Hepatocyte (in vitro differentiated cells): ENCODE measurements around the gene COG2. TPM values are rescaled to one million over a fixed set of nuclear protein-coding genes. Genes with fewer than 3 reads are reported as not detected.

Experiments used
- DNase-seq: peaks from one replicate; pipeline ENCODE4 v3.0.0-alpha.2; 2016; ENCODE audit warnings: low spot score
- H2AFZ ChIP-seq: fragments of 200-600 bp; sonication (generic); 2 replicates; pipeline ENCODE4 v1.6.0; 2016; ENCODE audit warnings: antibody characterized with exemption, mild to moderate bottlenecking
- H3K27ac ChIP-seq: fragments of 200-600 bp; sonication (generic); 2 replicates; pipeline ENCODE4 v1.5.1; 2016; ENCODE audit warnings: mild to moderate bottlenecking
- H3K27me3 ChIP-seq: fragments of 200-600 bp; sonication (generic); 2 replicates; pipeline ENCODE4 v1.6.1; 2016
- H3K36me3 ChIP-seq: fragments of 200-600 bp; sonication (generic); replicated peaks from 2 replicates; pipeline ENCODE4 v1.5.1; 2016; ENCODE audit warnings: low read depth; ENCODE audit not compliant: insufficient read depth
- H3K4me1 ChIP-seq: fragments of 200-600 bp; sonication (generic); 2 replicates; pipeline ENCODE4 v1.5.1; 2016; ENCODE audit warnings: mild to moderate bottlenecking, moderate library complexity; ENCODE audit not compliant: insufficient read depth
- H3K4me2 ChIP-seq: fragments of 200-600 bp; sonication (generic); 2 replicates; pipeline ENCODE4 v1.6.0; 2016
- H3K4me3 ChIP-seq: fragments of 200-600 bp; sonication (generic); 2 replicates; pipeline ENCODE4 v1.5.1; 2016; ENCODE audit warnings: mild to moderate bottlenecking
- H3K79me2 ChIP-seq: fragments of 200-600 bp; sonication (generic); 2 replicates; pipeline ENCODE4 v1.6.0; 2017; ENCODE audit warnings: mild to moderate bottlenecking
- H3K9me2 ChIP-seq: fragments of 200-600 bp; sonication (generic); replicated peaks from 2 replicates; pipeline ENCODE4 v1.6.0; 2017; ENCODE audit warnings: mild to moderate bottlenecking; ENCODE audit not compliant: insufficient read depth
- H3K9me3 ChIP-seq: fragments of 200-600 bp; sonication (generic); 2 replicates; pipeline ENCODE4 v1.5.1; 2016; ENCODE audit warnings: low read depth, mild to moderate bottlenecking
- H4K20me1 ChIP-seq: fragments of 200-600 bp; sonication (generic); 2 replicates; pipeline ENCODE4 v1.6.0; 2016; ENCODE audit warnings: mild to moderate bottlenecking; ENCODE audit not compliant: insufficient read depth, poor library complexity, severe bottlenecking
- EZH2 ChIP-seq: fragments of 200-600 bp; sonication (generic); IDR thresholded peaks from 2 replicates; pipeline ENCODE4 v1.6.1; 2016; ENCODE audit warnings: antibody characterized with exemption, mild to moderate bottlenecking, borderline replicate concordance
- EZH2phosphoT487 ChIP-seq: fragments of 200-600 bp; sonication (generic); IDR thresholded peaks from one replicate; pipeline ENCODE4 v1.6.1; 2018; ENCODE audit warnings: antibody characterized with exemption, mild to moderate bottlenecking, low read depth, moderate library complexity; ENCODE audit not compliant: unreplicated experiment, severe bottlenecking
- WGBS: methylation state at CpG from one replicate; pipeline ENCODE4 v1.1.6; 2016; ENCODE audit warnings: low lambda C conversion rate; ENCODE audit errors: missing lambda C conversion rate; 5-methylcytosine and 5-hydroxymethylcytosine counted together
- polyA plus RNA-seq: library from polyadenylated mRNA; unstranded; fragments of >200 nt; fragmentation: Nextera tagmentation; extraction: Ambion mirVana; gene quantifications from 2 replicates; pipeline ENCODE4 v1.2.1, GENCODE V29; 2016
- total RNA-seq: library from RNA; depleted of rRNA; stranded (reverse); fragments of >200 nt; gene quantifications from 2 replicates; pipeline ENCODE4 v1.2.3, GENCODE V29; 2014
- TF ChIP-seq, protein P1 (sequence below): fragments of 200-600 bp; sonication (generic); IDR thresholded peaks from 2 replicates; pipeline ENCODE4 v1.5.1; 2016; ENCODE audit warnings: antibody characterized with exemption, mild to moderate bottlenecking; ENCODE audit not compliant: poor library complexity

COG2 gene
- total and polyA plus RNA-seq, 2 experiments from 2014 or later, result 25.3 to 46.2 TPM

DNA sequence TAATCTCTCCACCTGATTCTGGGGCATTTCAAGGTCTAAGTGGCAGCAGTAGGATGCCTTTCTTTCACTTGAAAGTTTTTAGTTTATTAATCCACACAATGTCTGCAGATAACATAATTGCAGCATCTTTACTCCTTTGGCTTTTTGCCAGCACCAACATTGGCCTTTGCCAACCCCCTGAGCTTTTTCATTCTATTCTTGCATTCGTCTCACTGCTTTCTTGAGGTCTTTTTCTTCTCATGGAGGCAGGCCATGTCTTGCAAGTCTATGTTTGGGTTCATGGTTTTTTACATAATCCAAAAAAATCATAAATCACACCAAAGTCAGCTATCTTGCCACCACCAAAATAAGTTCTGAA lies 30.4 kb upstream of the COG2 start:
- Histone ChIP-seq H4K20me1 (no peaks in the 10 kb centered on the region), H3K4me2 (no peak overlapping the region), H3K4me3 (no peak overlapping the region), H3K27me3 (no peaks in the 10 kb centered on the region), H3K27ac (no peak overlapping the region), H3K4me1 (peaks cover 11% of the 10 kb centered on the region), H3K36me3 (no peaks in the 10 kb centered on the region), H3K79me2 (no peaks in the 10 kb centered on the region), H3K9me2 (no peaks in the 10 kb centered on the region), H2AFZ (no peak overlapping the region), H3K9me3 (no peaks in the 10 kb centered on the region)
- 93% methylated on average over 1 of the region's 1 CpG for WGBS
- TF ChIP-seq EZH2, result no peak
- TF ChIP-seq, protein P1, sequence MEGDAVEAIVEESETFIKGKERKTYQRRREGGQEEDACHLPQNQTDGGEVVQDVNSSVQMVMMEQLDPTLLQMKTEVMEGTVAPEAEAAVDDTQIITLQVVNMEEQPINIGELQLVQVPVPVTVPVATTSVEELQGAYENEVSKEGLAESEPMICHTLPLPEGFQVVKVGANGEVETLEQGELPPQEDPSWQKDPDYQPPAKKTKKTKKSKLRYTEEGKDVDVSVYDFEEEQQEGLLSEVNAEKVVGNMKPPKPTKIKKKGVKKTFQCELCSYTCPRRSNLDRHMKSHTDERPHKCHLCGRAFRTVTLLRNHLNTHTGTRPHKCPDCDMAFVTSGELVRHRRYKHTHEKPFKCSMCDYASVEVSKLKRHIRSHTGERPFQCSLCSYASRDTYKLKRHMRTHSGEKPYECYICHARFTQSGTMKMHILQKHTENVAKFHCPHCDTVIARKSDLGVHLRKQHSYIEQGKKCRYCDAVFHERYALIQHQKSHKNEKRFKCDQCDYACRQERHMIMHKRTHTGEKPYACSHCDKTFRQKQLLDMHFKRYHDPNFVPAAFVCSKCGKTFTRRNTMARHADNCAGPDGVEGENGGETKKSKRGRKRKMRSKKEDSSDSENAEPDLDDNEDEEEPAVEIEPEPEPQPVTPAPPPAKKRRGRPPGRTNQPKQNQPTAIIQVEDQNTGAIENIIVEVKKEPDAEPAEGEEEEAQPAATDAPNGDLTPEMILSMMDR, result no peak
- TF ChIP-seq EZH2phosphoT487, result no peak
- DNase-seq, result no peak

DNA sequence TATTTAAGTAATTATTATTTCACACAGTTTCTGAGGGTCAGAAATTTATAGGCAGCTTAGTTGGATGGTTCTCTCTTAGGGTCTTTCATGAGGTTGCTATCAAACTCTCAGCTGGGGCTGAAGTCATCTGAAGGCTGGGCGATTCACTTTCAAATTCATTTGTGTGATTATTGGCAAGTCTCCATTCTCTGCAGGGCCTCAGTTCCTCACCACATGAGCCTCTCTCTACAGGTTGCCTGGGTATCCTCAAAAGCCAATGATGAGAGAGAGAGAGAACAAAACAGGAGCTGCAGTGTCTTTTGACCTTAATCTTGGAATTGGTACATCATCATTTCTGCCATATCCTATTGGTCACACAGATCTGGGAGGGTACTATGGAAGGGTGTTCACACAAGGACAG lies 29.6 kb upstream of the COG2 start:
- Histone ChIP-seq H3K4me3 (no peak overlapping the region), H3K4me2 (no peak overlapping the region), H3K27me3 (no peaks in the 10 kb centered on the region), H3K27ac (no peak overlapping the region), H3K9me3 (no peaks in the 10 kb centered on the region), H2AFZ (no peak overlapping the region), H4K20me1 (no peaks in the 10 kb centered on the region), H3K9me2 (no peaks in the 10 kb centered on the region), H3K36me3 (no peaks in the 10 kb centered on the region), H3K79me2 (no peaks in the 10 kb centered on the region), H3K4me1 (peaks cover 11% of the 10 kb centered on the region)
- no peak for DNase-seq
- WGBS, result 93% methylated on average over 1 of the region's 1 CpG
- TF ChIP-seq EZH2phosphoT487 (no peak), EZH2 (no peak)
- TF ChIP-seq, protein P1, result no peak

DNA sequence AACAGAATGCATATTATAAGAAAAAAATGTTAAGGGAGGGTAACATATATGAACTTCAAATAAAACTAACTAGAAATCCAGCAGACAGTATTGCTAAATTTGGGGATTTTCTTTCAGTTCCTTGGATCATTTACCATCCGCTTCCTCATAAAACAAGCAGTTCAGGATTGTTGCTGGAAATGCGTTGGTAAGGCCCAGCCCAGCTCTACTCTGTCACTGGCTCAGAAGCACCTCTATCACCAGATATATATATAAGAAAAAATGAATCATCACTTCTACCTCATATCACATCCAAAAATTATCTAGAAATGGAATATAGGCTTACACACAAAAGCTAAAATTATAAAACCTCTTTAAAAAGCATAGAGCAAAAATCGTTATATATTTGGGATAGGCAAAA lies 28.2 kb upstream of the COG2 start:
- no peaks in the 10 kb centered on the region for H4K20me1 ChIP-seq
- peaks cover 9% of the 10 kb centered on the region for H3K4me1 ChIP-seq
- no peak overlapping the region for H3K4me2 ChIP-seq
- H3K9me2 ChIP-seq, result no peaks in the 10 kb centered on the region
- H2AFZ ChIP-seq, result no peak overlapping the region
- H3K9me3 ChIP-seq, result no peaks in the 10 kb centered on the region
- H3K79me2 ChIP-seq, result no peaks in the 10 kb centered on the region
- no peaks in the 10 kb centered on the region for H3K27me3 ChIP-seq
- TF ChIP-seq, protein P1, result no peak
- TF ChIP-seq EZH2 (no peak), EZH2phosphoT487 (no peak)
- DNase-seq, result no peak
- WGBS, result 96% methylated on average over 3 of the region's 3 CpGs
- H3K36me3 ChIP-seq, result no peaks in the 10 kb centered on the region
- H3K4me3 ChIP-seq, result no peak overlapping the region
- no peak overlapping the region for H3K27ac ChIP-seq

DNA sequence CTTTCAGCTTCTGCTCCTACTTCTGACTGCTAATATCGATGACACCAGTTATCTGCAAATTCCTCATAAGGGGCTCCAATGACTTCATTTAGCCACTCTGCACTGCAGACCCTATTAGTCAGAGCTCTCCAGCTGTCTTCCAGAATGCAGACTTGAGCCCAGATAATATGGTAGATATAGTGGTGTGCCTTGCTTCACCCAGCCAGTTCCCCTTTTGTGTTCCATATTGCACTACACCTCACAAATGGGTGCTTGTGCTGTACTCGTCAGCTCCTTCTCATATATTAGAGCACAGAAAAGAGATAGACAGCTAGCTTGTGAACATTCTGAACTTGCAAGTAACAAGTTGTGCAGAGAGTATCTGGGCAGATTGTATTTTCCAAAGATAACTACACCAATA lies 23.7 kb upstream of the COG2 start:
- 85% methylated on average over 2 of the region's 2 CpGs for WGBS
- TF ChIP-seq, protein P1, result no peak
- TF ChIP-seq EZH2phosphoT487, result no peak
- TF ChIP-seq EZH2, result no peak
- Histone ChIP-seq H3K4me2 (no peak overlapping the region), H3K36me3 (no peaks in the 10 kb centered on the region), H2AFZ (no peak overlapping the region), H3K4me1 (no peaks in the 10 kb centered on the region), H3K9me2 (no peaks in the 10 kb centered on the region), H3K27ac (no peak overlapping the region), H4K20me1 (no peaks in the 10 kb centered on the region), H3K79me2 (no peaks in the 10 kb centered on the region), H3K9me3 (peaks cover 4% of the 10 kb centered on the region), H3K27me3 (no peaks in the 10 kb centered on the region), H3K4me3 (no peak overlapping the region)
- no peak for DNase-seq
